ENCODE results near the gene PRRC2B.

GRCh38 chr9:131484560-131485185, 90.8 kb downstream of the PRRC2B start:
- no peak for TF ChIP-seq POLR2A (IDR thresholded peaks at IDR 0.05)
- no peak for TF ChIP-seq CTCF (IDR thresholded peaks at IDR 0.05)
